ENCODE results near the gene LRRC74B. TPM values are rescaled to one million over a fixed set of nuclear protein-coding genes. Genes with fewer than 3 reads are reported as not detected.
"Not testable (repeated sequence)": the region's sequence is repeated elsewhere in the genome, so short reads cannot be mapped to it uniquely, and the experiment has no call there.

LRRC74B gene
- total RNA-seq, 1 donor from 2014 or later = not detected

DNA sequence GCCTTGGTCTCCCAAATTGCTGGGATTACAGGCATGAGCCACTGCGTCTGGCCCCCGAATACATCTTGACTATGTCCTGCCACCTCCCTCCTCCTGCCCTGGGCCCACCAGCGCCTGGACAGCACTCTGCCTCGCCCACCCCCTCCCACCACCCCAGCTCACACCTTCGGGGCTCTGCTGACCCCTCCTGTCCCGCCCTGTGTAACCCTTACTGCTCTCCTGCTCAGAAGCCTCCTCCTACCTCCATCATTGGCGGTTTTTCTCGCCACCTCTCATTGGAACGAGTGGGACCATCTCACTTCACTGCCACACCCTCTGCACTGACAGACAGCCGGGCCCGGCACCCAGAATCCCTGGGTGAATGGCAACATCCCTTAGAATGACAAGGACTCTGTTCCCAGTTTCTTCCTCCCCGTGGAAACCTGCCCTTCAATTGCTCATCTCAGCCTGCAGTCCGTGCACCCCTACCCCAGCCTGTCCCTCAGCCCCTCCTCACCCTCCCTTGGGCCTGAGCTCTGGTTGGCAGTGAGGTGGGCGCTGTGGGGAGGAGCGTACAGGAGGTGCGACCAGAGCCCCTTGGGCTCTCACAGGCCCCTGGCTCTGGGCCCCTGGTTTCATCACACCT, 32.2 kb downstream of the LRRC74B start:
- DNase-seq = no peak

DNA sequence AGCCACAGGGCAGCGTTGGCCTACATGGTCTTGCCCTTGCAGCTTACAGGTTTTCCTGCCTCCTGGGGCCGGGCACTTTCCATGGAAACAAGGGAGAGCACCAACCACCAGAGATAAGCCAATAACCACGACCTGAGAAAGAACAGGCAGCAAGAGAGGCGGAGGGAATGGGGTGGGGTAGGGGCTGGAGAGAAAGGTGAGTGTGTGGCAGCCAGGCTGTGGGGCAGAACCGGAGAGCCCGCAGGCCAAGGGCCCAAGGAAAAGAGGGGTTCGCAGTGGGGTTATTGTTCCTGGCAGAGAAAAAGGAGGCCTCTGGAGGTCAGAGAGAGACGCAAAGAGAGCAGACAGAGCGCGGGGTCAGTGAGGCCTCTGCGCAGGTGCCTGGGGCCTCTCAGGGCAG, 33.2 kb downstream of the LRRC74B start:
- no peak for DNase-seq

DNA sequence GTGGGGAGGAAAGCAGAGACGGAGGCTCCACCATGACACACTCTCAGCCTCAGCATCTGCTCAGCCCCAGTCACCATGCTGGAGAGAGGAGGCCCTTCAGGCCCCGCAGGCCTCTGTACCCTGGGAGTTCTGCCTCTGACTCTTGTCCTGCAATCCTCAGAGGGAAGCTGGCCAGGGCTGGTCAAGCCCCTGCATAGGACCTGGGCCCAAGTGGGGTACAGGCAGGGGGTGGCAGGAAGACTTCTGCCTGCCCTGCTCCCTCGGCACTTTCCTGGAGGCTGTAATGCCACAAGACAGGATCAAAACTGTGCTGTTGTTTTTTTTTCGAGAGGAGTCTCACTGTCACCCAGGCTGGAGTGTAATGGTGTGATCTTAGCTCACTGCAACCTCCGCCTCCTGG, 33.7 kb downstream of the LRRC74B start:
- DNase-seq = no peak

DNA sequence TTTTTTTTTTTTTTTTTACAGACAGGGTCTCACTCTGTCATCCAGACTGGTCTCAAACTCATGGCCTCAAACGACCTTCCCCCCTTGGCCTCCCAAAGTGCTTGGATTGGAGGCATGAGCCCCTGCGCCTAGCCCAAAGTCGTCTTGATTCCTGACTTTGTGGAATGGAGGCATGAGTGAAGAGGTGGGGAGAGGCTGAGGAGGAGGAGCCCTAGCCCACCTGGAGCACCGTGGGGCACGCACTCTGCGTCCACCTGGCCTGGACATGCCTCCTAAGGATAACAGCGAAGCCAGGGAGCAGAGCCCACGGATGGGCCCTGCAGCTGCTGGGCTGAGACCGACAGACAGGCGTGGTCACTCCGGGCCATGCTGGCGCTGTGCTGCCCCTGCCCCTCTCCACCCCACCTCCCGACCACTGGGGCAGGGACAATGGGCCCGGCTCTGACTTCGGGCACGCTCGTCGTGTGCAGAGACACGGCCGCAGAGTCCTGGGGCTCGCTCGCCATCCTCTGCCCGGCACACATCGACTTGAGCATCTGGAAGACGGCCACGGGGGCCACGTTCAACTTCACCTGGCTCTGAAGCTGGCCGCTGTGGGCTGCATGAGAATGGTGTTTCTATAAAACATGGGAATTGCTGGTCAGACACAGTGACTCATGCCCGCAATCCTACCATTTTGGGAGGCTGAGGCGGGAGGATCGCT, 34.8 kb downstream of the LRRC74B start:
- DNase-seq = no peak

DNA sequence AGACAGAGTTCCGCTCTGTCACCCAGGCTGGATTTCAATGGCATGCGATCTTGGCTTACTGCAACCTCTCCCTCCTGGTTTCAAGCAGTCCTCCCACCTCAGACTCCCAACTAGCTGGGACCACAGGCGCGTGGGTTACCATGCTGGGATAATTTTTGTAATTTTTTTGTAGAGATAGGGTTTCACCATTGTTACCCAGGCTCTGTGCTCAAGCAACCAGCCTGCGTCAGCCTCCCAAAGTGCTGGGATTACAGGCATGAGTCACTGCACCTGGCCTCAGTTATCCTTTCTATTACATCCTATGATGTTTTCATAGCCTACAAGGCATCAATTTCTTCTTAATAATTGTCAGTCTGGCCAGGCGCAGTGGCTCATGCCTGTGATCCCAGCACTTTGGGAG, 36.5 kb downstream of the LRRC74B start:
- no peak for DNase-seq

DNA sequence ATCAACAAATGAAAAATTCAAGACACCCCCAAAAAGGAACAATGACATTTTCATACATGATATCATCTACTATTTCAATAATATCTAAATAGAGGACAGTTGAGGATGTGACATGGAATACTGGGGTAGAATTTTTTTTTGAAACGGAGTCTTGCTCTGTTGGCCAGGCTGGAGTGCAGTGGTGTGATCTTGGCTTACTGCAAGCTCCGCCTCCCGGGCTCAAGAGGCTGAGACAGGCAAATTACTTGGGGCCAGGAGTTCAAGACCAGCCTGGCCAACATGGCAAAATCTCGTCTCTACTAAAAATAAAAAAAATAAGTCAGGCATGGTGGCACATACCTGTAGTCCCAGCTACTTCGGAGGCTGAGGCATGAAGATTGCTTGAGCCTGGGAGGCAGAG, 41.4 kb downstream of the LRRC74B start:
- no peak for DNase-seq

DNA sequence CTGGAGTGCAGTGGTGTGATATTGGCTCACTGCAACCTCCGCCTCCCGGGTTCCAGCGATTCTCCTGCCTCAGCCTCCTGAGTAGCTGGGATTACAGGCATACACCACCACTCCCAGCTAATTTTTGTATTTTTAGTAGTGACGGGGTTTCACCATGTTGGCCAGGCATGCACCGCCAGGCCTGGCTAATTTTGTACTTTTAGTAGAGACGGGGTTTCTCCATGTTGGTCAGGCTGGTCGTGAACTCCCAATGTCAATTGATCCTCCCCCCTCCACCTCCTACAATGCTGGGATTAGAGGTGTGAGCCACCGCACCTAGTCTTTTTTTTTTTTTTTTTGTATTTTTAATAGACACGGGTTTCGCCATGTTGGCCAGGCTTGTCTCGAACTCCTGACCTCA, 42.2 kb downstream of the LRRC74B start:
- not testable (repeated sequence) for DNase-seq

DNA sequence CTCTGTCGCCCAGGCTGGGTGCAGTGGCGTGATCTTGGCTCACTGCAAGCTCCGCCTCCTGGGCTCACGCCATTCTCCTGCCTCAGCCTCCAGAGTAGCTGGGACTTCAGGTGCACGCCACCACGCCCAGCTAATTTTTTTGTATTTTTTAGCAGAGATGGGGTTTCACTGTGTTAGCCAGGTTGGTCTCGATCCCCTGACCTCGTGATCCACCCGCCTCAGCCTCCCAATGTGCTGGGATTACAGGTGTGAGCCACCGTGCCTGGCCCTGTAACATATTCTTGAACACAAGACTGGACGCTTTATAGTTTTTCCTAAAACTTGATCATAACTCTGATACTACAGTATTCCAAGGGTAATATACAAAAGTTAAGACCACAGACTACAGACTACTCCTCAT, 45.5 kb downstream of the LRRC74B start:
- not testable (repeated sequence) for DNase-seq

DNA sequence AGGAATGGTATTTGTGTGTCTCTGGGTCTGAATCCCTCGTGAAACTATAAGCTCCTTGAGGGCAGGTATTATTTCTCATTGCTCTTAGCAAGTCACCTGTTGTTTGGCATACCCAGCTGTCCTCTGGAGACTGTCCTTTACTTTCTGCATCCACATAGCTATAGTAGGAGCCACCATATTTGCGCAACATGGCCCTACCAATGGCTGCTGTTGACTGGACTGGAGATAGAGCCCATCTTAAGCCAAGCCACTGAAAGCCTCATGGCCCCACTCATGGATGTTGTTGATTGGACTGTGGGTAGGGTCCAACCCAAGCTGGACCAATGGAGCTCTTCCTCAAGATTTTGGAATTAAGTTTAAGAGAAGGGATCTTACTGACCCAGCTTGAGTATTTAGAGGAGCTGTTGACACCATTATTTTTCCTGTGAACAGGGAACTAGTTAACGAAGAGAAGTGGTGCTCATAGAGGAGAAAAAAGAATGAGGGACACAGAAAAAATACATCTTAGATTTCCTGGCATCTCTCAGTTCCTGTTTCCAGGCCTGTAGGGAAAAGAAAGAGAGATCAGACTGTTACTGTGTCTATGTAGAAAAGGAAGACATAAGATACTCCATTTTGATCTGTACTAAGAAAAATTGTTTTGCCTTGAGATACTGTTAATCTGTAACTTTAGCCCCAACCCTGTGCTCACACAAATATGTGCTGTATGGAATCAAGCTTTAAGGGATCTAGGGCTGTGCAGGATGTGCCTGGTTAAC, 47.2 kb downstream of the LRRC74B start:
- no peak for DNase-seq

DNA sequence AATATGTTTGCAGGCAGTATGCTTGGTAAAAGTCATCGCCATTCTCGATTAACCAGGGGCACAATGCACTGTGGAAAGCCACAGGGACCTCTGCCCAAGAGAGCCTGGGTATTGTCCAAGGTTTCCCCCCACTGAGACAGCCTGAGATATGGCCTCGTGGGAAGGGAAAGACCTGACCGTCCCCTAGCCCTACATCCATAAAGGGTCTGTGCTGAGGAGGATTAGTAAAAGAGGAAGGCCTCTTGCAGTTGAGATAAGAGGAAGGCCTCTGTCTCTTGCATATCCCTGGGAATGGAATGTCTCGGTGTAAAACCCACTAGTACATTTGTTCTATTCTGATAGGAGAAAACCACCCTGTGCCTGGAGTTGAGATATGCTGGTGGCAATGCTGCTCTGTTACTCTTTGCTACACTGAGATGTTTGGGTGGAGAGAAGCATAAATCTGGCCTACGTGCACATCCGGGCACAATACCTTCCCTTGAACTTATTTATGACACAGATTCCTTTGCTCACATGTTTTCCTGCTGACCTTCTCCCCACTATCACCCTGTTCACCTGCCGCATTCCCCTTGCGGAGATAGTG, 47.9 kb downstream of the LRRC74B start:
- DNase-seq = not testable (repeated sequence)

DNA sequence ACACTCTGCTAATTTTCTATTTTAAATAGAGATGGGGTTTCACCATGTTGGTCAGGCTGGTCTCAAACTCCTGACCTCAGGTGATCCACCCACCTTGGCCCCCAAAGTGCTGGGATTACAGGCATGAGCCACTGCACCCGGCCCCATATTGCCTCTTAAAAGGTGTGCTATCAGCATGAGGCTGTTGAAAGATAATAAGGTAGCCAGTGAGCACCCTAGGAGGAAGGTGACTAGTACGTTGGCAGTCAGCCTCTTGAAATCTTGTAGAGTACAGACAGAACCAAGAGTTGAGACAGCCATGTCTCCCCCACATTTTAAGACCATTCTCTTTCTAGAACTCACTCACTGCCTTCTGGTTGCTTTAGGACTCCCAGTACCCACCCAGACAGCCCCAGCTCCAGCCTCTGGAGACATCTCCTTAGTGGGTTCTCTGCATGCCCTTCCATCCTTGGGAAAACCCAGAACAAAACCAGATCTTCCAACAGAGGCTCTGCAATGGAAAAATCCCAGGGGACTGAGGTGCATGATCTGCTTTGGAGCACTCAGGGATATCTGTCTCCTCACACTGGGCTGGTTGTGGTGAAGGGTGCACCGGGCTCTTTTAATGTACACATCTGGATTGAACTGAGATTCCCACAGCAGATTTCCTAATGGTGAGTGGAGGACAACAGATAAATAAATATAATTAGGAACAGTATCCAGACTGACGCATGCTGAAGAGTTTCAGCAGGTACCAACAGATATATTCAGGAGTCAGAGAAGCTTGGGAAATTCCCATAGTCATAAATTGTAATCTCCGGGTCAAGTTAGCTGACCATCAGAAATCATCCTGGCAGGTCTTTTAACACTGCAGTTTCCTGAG, 49.4 kb downstream of the LRRC74B start:
- no peak for DNase-seq

DNA sequence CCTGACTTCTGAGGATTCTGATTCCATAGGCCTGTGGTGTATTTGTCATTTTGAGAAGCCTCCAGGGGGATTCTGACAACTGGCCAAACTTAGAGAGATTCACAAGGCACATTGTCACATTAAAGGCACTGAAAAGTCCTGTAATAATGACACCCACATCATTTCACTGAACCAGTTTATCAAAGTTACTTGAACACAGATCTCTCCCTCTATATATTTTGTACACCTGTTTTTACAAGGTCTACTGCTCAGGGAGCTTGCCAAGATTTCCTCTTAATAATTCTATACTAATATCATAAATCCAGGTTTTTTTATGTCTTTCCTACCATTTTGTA, 50.0 kb downstream of the LRRC74B start:
- DNase-seq = no peak

DNA sequence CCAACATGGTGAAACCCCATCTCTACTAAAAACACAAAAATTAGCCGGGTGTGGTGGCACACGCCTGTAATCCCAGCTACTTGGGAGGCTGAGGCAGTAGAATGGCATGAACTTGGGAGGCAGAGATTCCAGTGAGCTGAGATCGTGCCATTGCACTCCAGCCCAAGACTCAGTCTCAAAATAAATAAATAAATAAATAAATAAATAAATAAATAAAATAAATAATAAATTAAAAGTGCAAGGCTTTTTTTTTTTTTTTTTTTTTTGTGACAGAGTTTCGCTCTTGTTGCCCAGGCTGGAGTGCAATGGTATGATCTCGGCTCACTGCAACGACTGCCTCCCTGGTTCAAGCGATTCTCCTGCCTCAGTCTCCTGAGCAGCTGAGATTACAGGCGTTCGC, 51.1 kb downstream of the LRRC74B start:
- DNase-seq = not testable (repeated sequence)

DNA sequence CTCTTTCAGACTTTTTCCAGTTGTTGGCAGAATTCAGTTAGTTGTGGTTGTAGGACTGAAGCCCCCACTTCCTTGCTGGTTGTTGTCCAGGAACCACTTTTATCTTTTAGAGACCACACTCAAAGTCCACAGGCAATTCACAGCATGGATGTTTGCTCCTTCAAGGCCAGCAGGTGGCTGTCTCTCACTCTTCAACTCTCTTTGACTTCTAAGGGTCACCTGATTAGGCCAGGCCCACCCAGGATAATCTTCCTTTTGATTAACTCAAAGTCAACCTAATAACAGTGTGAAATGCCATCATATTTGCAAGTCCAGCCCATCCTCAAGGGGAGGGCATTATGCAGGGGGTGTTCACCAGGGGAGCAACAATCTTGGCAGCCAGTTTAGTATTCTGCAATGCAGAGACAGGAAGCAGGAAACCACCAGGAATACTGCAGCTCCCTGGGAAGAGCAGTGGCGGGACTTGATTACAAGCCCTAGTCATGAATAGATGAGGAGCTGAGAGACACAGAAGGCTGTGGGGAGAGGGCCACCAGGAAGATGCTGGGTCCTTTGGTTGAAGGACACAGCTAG, 52.4 kb downstream of the LRRC74B start:
- DNase-seq = no peak

DNA sequence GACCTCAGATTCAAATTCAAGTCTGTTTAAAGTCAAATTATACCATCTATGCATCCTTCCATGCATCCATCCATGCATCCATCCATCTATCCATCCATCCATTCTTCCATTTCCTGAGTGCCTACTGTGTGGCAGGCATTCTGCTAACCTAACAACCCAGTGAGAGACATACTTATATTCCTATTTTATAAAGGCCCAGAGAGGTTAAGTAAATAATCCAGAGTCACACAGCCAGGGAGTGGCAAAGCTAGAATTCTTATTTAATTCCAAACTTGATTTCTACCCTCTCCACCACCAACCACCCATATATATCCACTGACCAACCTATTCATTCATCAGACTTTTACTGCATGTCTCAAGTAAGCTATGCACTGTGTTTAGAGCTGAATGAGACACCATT, 53.8 kb downstream of the LRRC74B start:
- no peak for DNase-seq

DNA sequence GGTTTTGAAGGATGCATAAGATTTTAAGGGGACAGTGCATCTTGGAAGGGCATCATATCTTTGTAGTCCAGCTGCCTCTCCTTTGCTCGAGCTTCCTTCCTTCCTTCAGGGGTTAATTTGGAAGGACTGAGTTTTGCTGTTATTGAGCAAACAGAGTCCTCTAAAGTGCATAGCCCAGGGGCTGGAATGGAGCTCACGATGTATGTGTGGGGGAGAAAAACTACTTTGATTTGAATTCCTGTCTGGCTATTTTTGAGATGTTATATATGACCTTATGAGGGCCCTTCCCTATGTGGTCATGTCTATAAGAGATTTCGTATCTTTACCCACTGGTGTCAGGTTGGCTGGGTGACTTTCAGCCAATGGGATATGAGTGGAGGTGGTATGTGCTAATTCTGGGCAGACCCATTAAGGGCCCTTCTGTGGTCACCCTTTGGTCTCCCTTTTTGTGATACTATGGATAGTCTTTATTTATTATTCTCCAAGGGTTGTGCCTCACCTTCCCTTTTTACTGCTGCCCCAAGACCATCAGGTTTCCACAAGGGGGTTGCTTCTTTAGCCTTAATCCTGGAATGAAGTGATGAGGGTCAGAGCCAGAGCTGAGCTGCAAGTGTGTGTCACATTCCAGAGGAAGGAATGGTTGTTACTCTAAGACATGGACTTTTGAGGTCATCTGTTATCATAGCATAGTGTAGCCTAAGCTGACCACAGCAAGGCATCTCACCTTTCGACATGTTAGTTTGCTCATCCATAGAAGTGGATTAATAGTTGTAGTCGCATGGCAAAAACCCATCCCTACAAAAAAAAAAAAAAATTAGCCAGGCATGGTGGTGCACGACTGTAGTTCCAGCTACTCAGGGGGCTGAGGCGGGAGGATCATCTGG, 54.6 kb downstream of the LRRC74B start:
- DNase-seq = no peak

DNA sequence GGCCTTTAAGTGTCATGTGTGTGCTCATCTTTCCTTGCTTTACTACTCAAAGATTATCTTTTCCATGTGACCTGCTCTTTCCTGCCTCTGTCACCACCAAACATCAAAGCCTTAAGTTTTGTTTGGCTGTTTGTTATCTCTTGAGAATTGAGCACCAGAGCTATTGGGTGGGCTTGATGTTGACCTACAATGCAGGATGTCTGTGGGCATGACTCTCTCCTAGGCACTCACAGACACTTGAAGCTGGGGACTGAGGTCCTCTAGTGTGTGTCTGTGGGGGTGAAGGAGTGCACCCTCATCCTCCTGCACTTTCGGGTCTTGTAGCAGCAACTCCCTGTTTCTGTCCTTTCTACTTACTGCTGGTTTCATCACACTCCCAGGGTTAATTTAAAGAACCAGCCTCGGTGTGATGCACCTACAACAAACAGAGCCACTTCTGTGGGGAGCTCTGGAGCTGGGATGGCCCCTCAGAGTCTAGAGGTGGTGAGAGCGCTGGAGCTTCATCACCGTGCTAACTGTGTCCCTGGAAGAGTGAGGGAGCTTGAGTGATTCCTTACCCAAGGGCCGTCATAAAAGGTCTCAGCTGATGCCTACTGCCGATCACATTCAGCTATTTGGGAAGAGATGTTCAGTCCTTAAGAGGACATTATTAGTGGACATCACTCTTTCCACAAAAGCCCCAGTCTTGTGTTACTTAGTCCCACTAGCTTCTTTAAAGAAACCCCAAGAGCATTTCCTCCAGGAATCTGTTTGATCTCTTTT, 56.3 kb downstream of the LRRC74B start:
- no peak for DNase-seq

DNA sequence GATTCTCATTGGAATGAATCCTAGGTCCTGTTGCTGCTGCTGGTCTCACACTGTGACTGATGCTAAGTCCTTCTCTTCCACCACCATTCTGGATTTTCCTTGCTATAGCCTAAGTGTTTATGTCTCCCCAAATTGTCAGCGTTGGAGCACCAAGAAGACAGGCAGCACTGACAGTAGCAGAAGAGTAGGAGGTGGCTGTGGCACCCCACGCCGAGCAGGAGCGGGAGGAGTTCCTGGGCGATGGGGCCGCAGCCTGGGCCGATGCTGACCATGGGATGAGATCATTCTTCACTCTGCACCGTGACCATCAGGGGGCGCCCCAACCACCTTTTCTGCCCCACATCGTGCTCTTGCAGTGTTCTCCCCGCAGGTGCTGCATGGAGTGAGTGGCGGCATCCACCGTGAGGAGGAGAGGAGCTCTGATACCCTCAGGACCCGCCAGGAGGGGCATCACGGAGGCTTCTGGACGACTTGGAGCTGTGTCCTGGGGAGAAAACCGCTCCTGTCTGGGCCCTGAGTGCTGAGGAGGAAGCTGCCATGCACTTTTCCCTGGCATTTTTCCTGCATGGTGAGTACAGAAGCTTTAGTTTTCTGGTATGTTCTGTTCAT, 57.0 kb downstream of the LRRC74B start:
- DNase-seq = peak; percentile 55

DNA sequence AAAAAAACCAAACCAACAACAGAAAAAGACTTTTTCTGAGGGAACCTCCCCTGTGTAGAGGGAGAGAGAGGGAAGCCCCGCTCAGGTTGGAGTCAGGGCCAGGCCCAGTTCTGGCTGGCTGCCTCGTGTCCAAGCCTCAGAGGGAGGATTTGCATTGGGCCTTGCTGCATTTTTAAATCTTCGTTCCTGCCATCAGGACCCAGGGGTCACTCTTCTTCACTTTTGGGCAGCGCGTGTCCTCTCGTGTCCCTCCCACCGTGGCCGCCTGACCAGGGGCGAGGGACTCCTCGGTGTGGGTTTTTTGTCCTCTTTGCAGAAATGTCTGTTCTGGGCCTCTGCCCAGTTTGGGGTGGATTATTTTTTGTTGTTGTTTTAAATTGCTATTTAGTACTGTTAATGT, 57.9 kb downstream of the LRRC74B start:
- DNase-seq = no peak
